Astrocyte of the spinal cord (primary cell): ENCODE measurements around the gene ATAD3A.

ENCODE experiments used
- DNase-seq: peaks from one replicate; pipeline ENCODE4 v3.0.0; 2011; ENCODE audit warnings: low read depth, low spot score
- H3K4me3 ChIP-seq: 2 replicates; pipeline ENCODE4 v1.5.1; 2011; ENCODE audit warnings: low read depth, mild to moderate bottlenecking, low read length, moderate library complexity
- in situ Hi-C: cut with HindIII; loops from 2 replicates; pipeline ENCODE4 v1.10.0; 2017; ENCODE audit warnings: low sequenced_read_pairs
- TF ChIP-seq, protein P1 (sequence below): IDR thresholded peaks from 2 replicates; pipeline ENCODE4 v1.5.1; 2012; ENCODE audit warnings: low read depth, mild to moderate bottlenecking, low read length, inconsistent platforms

ATAD3A gene

DNA sequence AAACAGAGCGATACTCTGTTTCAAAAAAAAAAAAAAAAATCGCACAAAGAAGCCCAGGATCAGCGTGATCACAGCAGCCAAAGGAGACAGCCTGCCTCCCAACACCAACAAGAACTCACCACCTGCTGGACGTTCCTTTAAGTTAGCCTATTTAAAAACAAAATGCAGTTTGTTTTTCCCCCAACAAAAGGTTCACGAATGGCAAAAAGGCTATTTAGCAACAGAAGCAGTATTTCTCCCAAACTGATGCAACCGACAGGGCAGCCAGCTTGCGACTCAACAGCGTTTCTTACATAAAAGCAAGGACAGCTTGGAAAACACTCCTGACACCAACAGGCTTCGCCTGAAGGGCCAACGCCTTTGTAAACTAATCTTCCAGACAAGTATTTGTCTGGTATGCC lies 55.9 kb downstream of the ATAD3A start:
- TF ChIP-seq, protein P1, sequence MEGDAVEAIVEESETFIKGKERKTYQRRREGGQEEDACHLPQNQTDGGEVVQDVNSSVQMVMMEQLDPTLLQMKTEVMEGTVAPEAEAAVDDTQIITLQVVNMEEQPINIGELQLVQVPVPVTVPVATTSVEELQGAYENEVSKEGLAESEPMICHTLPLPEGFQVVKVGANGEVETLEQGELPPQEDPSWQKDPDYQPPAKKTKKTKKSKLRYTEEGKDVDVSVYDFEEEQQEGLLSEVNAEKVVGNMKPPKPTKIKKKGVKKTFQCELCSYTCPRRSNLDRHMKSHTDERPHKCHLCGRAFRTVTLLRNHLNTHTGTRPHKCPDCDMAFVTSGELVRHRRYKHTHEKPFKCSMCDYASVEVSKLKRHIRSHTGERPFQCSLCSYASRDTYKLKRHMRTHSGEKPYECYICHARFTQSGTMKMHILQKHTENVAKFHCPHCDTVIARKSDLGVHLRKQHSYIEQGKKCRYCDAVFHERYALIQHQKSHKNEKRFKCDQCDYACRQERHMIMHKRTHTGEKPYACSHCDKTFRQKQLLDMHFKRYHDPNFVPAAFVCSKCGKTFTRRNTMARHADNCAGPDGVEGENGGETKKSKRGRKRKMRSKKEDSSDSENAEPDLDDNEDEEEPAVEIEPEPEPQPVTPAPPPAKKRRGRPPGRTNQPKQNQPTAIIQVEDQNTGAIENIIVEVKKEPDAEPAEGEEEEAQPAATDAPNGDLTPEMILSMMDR = no peak
- in situ Hi-C loops = no loop called here
- no peak for DNase-seq
- H3K4me3 ChIP-seq = no peak overlapping the region

DNA sequence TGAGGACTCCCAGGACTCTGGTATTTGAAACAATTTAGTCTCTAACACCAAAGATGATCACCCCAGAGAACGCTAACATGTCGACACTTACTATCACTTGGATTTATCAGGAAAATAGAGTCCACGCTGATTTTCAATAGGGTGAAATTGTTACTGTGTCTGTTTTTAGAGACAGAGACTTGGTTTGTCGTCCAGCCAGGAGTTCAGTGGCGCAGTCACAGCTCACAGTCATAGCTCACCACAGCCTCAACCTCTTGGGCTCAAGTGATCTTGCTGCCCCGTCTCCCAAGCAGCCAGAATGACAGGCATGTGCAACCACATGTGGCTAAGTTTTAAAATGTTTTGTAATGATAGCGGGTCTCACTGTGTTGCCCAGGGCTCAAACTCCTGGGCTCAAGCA lies 57.4 kb downstream of the ATAD3A start:
- DNase-seq = no peak
- TF ChIP-seq, protein P1 = no peak
- no peak overlapping the region for H3K4me3 ChIP-seq
- in situ Hi-C loops = no loop called here

DNA sequence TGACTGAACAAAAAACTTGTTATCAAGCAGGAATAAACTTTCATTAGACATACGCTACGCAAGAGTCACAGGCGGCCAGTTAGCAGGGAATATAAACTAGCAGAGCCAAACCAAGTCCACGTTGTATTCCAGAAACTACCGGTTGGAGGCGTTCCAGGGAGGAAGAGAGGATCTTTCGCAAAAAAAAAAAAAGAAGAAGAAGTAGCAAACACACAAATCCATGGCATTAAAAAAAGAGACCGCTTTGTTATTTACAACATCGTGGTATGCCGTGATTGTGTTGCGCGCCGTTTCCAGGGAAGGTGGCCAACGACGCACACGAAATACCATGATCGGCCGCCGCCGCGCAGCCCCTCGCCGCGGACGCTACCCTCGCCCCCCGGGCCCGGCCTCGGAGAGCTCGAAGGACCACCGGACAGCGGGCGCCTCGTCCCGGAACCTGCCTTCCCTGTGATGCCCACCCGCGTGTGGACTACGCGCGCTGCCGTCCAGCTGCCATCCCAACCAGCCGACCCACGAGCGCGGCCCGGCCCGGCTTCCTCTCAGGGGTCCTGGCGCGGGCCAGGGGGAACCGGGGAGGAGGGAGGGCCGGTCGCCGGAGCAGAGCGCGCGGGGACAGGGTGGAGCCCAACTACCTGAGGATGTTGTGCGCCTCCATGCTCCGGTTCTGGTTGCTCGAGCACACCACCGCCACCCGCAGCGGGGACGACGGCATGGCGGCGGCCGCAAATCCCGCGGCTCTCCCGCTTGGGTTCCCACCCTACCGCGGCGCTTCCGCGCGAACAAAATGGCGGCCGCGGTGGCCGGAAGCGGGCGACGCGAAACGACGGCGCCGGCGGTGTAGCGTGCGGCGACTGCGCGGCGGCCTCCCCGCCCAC lies 62.1 kb downstream of the ATAD3A start:
- in situ Hi-C loops = no loop called here
- DNase-seq = peak; percentile 64
- H3K4me3 ChIP-seq = peak overlapping the region; percentile 97
- TF ChIP-seq, protein P1 = peak; percentile 13

DNA sequence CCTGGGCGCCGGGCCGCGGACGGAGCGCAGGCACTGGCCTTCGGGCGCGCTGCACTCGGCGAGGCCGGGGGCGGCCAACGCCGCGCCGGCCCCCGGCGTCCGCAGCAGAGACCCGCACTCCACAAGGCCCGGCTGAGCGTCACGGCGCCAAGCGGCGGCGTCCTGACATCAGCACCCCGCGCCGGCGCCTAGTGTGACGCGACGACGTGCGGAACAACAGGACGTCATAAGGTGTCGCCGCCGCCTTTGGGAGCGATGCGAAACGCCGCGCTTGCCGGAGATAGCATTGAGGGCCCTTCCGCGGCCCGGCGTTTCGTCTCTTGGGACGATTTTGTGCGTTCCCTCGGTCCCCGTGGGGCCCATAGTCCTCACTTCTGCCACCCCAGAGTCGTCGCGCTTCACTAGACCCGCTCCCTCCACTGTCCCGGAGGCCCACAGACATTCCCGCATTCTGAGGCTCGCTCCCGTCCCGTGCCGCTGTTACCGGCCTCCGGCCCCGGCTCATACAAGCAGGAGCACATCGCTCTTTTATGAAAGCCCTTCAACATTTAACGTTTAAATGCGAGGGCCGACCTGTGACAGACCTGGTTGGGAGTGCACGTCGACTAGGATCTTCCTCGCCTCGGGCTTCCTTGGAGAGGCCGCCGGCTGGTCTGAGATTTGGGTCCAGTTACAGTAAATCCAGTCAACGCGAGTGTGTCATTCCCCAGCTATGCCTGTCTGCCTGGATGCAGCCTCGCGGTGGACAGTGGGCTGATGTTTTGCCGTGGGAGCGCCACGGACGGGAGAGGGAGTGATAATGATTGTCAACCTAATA lies 63.0 kb downstream of the ATAD3A start, which contains the start of gene SSU72:
SSU72 (minus strand) TSS at position 143 of the 817 bp plus-strand sequence. CDS start 306 bp downstream, outside the sequence.
- H3K4me3 ChIP-seq = peak within 1 kb of the TSS; percentile 97
- peak; percentile 94 for DNase-seq
- in situ Hi-C loops = no loop called here
- TF ChIP-seq, protein P1 = no peak

DNA sequence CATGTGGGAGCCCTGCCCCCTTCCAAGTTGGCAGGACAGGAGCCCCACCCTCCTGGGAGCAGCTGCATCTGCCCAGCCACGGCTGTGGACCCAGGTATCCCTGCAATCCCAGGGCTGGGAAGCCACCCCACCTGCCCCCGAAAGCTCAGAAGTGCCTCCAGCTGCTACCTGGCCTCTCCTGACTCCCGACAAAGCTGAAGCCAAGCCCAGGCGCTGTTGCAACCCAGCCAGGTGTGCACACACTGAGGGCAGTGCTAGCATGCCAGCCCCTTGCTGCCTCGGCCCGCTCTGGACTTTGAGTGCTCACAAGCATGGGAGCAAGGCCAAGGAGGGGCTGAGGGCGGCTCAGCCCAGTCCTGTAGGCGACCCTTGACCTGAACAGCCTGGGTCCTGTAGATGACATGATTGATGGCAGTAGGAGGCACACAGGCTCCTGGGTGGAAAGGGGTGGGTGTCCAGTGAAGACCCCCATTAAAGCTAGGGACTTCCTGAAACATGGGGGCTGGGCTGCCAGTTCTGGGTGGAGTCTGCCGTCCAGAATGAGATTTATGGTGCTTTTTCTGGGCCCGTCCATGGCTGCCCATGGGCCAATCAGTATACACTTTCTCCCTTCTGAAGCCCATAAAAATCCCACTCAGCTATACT lies 65.5 kb downstream of the ATAD3A start:
- DNase-seq = no peak
- TF ChIP-seq, protein P1 = no peak
- in situ Hi-C loops = no loop called here
- no peak overlapping the region for H3K4me3 ChIP-seq

DNA sequence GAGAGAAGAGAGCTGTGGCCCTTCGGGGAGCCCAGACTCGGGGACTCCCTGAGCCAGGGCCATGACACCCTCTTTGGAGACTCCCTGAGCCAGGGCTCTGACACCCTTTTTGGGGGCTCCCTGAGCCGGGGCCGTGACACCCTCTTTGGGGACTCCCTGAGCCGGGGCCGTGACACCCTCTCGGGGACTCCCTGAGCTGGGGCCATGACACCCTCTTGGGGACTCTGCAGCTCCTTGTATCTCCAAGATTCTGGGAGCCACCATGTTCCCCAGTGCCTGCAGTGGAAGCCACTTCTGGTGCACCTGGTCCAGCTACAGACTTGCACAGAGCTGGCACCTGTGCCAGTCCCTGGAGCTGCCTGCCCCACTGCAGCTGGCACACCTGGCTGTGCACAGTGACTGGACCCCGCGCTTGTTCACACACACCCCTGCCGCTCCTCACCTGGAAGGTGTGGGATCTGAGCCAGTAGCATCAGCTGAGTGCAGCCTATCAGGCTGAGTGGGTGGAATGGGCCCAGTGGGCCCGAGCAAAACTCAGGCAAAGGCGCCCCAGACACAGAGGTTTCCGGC lies 66.5 kb downstream of the ATAD3A start:
- no peak overlapping the region for H3K4me3 ChIP-seq
- in situ Hi-C loops = no loop called here
- TF ChIP-seq, protein P1 = no peak
- no peak for DNase-seq
